Glutamatergic neuron (in vitro differentiated cells): ENCODE measurements around the gene SIKE1. TPM values are rescaled to one million over a fixed set of nuclear protein-coding genes. Genes with fewer than 3 reads are reported as not detected.

Experiments
- DNase-seq: peaks from one replicate; pipeline ENCODE4 v3.0.0; 2022
- H3K27ac Mint-ChIP-seq: one replicate; pipeline ENCODE4 v1.8.0; 2020; ENCODE audit warnings: mild to moderate bottlenecking, mixed read lengths, inconsistent platforms; ENCODE audit not compliant: unreplicated experiment
- H3K27me3 Mint-ChIP-seq: one replicate; pipeline ENCODE4 v1.8.0; 2020; ENCODE audit warnings: mild to moderate bottlenecking, moderate library complexity, mixed read lengths, inconsistent platforms; ENCODE audit not compliant: unreplicated experiment
- H3K36me3 Mint-ChIP-seq: one replicate; pipeline ENCODE4 v1.8.0; 2020; ENCODE audit warnings: mild to moderate bottlenecking, mixed read lengths, inconsistent platforms; ENCODE audit not compliant: unreplicated experiment
- H3K4me1 Mint-ChIP-seq: one replicate; pipeline ENCODE4 v1.8.0; 2020; ENCODE audit warnings: mild to moderate bottlenecking, low read depth, mixed read lengths, inconsistent platforms; ENCODE audit not compliant: unreplicated experiment
- H3K4me3 Mint-ChIP-seq: one replicate; pipeline ENCODE4 v1.8.0; 2020; ENCODE audit warnings: mild to moderate bottlenecking, mixed read lengths, inconsistent platforms; ENCODE audit not compliant: unreplicated experiment
- H3K9me3 Mint-ChIP-seq: one replicate; pipeline ENCODE4 v1.8.0; 2020; ENCODE audit warnings: mild to moderate bottlenecking, moderate library complexity, mixed read lengths, inconsistent platforms; ENCODE audit not compliant: unreplicated experiment
- total RNA-seq: library from RNA; stranded (reverse); fragmentation: NEBNext Ultra II Directional; extraction: Animal tissue kit (Norgen Biotek cat#: 25700); gene quantifications from one replicate; pipeline ENCODE4 v1.2.1, GENCODE V29; 2021; ENCODE audit not compliant: unreplicated experiment
- TF ChIP-seq, protein P1 (sequence below): fragments of 200-600 bp; sonication (generic); IDR thresholded peaks from one replicate; pipeline ENCODE4 v1.5.0; 2021; ENCODE audit not compliant: partially characterized antibody, unreplicated experiment

SIKE1 gene
- total RNA-seq, 1 donor from 2014 or later, result 60.7 TPM

DNA sequence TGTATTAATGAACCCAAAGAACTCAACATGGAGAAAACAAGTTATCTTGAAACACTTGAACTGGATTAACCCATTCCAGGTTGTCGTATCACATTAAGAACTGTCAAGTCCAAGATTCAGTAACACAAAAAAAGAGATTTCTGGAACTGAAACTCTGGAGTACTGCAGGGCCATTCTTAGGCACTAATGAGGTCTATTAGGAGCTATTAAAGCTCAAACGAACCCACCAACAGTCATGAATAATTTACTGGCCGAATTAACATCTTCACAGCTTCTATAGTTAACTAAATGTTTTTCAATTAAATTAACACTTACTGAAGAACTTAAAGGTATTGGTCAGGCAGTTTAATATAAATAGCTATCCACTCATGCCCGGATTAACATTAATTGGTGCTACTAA lies 27.3 kb downstream of the SIKE1 start:
- DNase-seq, result no peak
- Mint-ChIP-seq H3K9me3 (peaks cover 10% of the 10 kb centered on the region), H3K27me3 (peaks cover 13% of the 10 kb centered on the region), H3K36me3 (no peaks in the 10 kb centered on the region), H3K4me3 (peak overlapping the region; percentile 21), H3K27ac (no peak overlapping the region), H3K4me1 (peaks cover 34% of the 10 kb centered on the region)
- TF ChIP-seq, protein P1, sequence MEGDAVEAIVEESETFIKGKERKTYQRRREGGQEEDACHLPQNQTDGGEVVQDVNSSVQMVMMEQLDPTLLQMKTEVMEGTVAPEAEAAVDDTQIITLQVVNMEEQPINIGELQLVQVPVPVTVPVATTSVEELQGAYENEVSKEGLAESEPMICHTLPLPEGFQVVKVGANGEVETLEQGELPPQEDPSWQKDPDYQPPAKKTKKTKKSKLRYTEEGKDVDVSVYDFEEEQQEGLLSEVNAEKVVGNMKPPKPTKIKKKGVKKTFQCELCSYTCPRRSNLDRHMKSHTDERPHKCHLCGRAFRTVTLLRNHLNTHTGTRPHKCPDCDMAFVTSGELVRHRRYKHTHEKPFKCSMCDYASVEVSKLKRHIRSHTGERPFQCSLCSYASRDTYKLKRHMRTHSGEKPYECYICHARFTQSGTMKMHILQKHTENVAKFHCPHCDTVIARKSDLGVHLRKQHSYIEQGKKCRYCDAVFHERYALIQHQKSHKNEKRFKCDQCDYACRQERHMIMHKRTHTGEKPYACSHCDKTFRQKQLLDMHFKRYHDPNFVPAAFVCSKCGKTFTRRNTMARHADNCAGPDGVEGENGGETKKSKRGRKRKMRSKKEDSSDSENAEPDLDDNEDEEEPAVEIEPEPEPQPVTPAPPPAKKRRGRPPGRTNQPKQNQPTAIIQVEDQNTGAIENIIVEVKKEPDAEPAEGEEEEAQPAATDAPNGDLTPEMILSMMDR, result no peak

DNA sequence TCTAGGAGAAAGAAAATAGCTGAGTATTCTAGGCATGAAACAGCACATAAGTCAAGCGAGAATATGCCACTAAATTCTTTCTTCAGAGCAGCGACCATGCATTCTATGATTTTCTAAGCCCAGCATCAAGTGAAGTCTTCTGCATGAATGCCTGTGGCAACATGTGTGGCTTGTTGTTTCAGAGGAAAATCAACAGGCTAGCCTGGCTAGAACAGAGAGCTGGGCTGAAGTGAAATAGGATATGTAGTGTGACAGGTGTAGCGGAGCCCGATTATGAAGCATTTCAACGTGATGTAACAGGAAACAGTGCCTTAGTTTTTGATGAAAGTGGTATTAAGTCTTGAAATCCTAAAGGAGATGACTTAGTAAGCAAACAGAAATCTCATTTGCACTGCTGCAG lies 29.7 kb downstream of the SIKE1 start:
- Mint-ChIP-seq H3K27me3 (peaks cover 4% of the 10 kb centered on the region), H3K36me3 (no peaks in the 10 kb centered on the region), H3K27ac (no peak overlapping the region), H3K4me1 (peaks cover 34% of the 10 kb centered on the region), H3K4me3 (no peak overlapping the region), H3K9me3 (no peaks in the 10 kb centered on the region)
- TF ChIP-seq, protein P1, result no peak
- no peak for DNase-seq

DNA sequence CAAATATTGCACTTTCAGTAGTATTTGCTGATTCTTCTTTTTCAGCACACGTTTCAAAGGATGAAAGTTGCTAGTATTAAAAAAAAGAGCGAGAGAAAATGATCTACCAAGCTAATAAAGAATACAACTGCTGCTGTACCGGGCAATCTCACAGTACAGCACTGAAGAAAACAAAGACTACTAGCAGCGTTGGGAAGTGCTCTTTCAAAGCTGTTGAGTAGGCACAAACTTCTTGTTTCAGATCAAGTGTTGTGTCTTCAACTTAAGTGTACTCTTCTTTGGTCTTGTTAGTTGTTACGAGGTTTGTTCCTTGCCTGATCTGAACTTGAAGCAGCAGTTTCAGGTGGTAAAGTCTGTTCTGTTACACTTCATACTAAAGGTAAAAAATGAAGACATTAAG lies 30.6 kb downstream of the SIKE1 start:
- H3K9me3 Mint-ChIP-seq, result no peaks in the 10 kb centered on the region
- peaks cover 29% of the 10 kb centered on the region for H3K4me1 Mint-ChIP-seq
- H3K4me3 Mint-ChIP-seq, result no peak overlapping the region
- no peaks in the 10 kb centered on the region for H3K36me3 Mint-ChIP-seq
- TF ChIP-seq, protein P1, result no peak
- H3K27ac Mint-ChIP-seq, result no peak overlapping the region
- DNase-seq, result no peak
- peaks cover 4% of the 10 kb centered on the region for H3K27me3 Mint-ChIP-seq

DNA sequence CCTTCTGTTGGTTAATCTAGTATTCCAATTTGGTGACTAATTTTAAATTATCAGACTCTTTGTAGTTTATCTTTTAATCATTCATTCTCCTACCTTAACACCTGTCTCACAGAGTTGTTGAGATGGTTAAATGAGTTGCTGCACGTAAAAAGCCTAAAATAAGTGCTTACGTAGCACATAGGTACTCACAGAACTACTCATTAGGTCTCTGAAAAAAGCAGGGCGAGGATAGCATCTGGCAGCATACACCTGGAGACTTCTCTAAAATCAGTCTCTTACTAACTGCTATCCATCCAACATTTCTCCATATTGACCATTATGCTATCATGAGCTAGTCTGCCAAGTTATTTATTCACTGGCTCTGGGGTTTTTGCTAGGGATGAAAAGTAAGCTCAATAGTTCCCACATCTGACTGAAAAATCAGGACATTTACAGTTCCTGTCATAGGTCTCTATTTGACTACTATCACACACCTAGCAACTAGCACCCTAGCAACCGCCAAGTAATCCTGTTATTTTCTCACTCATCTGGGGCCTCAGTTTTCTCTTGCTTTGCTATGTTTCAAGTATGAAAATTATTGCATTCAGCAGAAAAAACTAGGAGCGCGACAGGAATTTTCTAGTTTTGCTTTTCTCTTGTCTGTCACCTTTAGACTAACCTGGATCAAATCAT lies 33.9 kb downstream of the SIKE1 start:
- TF ChIP-seq, protein P1, result no peak
- Mint-ChIP-seq H3K9me3 (no peaks in the 10 kb centered on the region), H3K4me3 (no peak overlapping the region), H3K4me1 (peaks cover 11% of the 10 kb centered on the region), H3K36me3 (no peaks in the 10 kb centered on the region), H3K27ac (no peak overlapping the region), H3K27me3 (peaks cover 4% of the 10 kb centered on the region)
- DNase-seq, result no peak

DNA sequence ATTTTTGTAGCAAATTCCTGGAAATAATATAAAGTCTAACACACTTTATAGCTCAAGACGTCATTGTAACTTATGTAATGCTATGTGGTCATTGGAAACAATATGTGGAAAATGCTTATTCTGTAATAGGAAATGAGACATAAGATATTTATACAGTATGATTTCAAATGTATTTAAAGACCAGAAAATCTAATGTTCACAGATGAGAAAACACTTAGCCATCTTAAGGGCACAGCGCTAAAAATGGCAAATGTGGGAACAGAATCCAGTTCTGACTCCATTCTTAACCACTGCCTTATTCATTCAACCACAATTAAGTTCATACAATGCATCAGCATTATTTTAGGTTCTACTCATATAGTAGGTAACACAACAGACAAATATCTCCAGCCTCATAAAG lies 35.2 kb downstream of the SIKE1 start:
- no peak overlapping the region for H3K27ac Mint-ChIP-seq
- no peak overlapping the region for H3K4me3 Mint-ChIP-seq
- TF ChIP-seq, protein P1, result no peak
- no peak for DNase-seq
- H3K27me3 Mint-ChIP-seq, result peaks cover 4% of the 10 kb centered on the region
- no peaks in the 10 kb centered on the region for H3K36me3 Mint-ChIP-seq
- no peaks in the 10 kb centered on the region for H3K9me3 Mint-ChIP-seq
- peaks cover 4% of the 10 kb centered on the region for H3K4me1 Mint-ChIP-seq
